Cerebellar cortex (tissue), 1 donor: ENCODE measurements around the gene UBE2G1.

Source experiments
- DNase-seq: peaks from one replicate; pipeline ENCODE4 v3.0.0-alpha.2; 2015; ENCODE audit warnings: low spot score

UBE2G1 gene

DNA sequence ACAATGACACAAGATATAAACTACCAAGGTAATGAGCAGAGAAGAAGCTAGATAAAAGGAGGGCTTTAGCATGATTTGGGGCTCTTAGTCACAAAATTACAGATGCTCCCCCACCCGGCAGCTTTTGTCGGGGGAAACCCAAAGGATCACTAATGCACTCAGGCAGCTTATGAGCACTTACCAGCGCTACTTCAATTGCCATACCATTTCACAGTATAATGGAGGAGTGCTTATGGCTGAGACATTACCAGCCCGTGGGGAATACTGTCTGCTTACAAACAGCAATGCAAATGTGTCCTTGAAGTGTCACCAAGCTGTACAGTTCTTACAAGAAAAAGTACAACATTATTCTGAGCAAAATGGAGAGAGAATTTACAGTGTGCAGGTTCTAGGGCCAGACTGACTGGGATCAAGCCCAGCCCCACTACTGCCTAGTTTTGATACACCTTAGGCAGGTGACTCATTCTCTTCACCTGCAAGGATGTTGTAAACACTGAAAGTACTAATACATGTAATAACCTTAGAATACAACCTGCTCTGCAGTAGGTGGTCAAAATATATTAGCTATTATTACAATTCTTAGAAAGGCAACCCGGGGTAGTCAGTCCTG is 119.0 kb downstream of the UBE2G1 start:
- no peak for DNase-seq

- no peak for DNase-seq
These were observed 119.8 kb downstream of the UBE2G1 start for GRCh38 chr17:4246674-4247073.

GRCh38 chr17:4241535-4241934 is 124.9 kb downstream of the UBE2G1 start:
- DNase-seq = no peak

DNA sequence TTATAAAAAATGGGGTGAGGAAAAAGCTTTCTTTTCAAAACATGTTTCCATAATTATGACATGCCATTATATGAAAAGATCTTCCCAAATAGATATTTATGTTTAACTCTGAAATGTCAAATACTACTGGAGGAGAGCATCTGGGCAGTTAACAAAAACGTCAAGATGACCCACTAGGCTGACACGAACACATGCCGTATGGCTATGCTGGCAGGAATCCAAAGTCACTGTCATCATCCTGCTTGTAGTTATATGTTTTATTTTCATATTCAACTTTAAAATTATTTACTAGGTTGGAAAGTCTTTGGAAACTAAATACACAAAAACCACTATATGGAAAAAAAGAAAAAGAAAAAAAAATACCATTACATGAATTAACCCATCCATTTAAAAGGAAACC is 130.0 kb downstream of the UBE2G1 start:
- DNase-seq = peak; percentile 40

DNA sequence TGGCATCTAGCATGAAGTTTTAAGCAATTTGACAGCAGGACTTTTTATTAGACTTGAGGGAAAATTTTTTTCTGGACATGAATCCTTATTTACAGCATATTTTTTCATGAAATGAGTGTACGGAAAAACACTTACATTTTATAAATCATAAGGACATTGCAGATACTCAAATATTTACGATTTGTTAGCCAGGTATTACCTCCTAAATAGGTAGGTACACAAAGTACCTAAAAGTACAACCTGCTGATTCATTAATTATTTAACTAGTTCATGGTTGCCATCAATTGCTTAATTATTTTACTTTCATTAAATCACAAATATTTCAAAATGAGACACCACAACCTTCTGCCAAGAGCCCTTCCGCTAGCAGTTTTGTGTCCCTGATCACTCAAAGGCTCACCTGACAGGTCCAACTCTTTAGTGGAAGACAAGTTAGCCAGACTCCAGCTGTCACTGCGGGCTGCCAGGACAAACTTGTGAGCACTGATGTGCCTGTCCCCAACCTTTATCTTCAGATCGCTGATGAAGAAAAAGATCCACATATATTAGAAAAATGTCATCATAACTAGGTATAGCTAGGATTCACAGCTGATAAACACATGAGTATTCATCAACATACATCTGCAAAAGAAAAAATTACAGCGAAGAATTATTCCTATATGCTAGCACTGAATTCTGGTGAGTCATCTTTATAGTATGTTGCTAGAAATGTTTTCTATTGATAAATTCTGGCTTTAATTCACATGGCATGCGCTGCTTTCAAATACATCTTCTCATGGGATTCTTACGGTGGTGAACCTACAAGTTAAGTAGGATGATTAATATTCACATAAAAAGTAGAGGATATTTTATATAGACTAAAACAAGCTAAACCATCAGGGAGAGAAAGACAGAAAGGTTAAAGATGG is 130.8 kb downstream of the UBE2G1 start:
- DNase-seq = no peak

GRCh38 chr17:4234401-4234800 is 132.1 kb downstream of the UBE2G1 start:
- DNase-seq = no peak

GRCh38 chr17:4233668-4234258 is 132.7 kb downstream of the UBE2G1 start:
- DNase-seq = no peak

- DNase-seq = no peak
These were observed 134.2 kb downstream of the UBE2G1 start for GRCh38 chr17:4232168-4232813.

DNA sequence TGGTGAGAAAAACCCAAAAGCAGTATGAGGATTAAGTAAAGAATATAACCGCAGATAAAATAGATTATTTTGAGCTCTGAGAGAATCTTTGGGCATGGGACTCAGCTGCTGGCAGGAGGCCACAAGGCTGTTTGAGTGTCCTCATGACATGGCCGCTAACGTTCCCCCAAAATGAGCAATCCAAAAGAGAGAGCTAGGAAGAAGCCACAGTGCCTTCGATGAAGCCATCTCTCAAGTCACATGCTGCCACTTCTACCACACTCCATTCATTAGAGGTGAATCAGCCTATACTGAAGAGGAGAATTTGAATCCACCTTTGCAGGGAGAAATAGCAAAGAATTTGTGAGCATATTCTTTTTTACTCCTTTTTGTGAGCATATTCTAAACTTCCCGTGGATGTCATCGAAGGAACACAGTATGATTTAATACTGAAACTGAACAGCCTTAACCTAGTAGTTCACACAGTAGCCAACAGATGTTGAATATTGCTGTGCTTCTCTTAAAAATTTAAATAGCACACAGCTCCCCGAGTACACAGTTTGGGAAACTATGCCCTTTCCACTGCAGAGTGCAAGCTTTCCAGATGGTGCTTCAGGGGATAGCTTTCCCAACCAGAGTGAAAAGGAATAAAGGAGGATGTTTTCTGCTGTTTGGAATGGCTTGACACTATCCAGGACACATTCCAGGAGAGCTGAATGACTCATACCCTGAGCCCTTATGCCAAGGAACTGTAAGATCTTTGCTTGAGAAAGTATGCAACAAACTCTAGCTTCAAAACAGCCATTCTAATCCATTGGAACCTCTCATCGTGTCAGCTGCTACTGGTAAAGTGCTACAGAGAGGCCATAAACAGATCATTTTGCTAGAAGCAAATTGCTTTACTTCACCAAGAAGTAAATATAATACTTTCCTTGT is 136.6 kb downstream of the UBE2G1 start:
- DNase-seq = peak; percentile 47

GRCh38 chr17:4221899-4222659 is 144.4 kb downstream of the UBE2G1 start:
- DNase-seq = no peak

GRCh38 chr17:4221163-4221562 is 145.3 kb downstream of the UBE2G1 start:
- DNase-seq = no peak

GRCh38 chr17:4220655-4221054 is 145.8 kb downstream of the UBE2G1 start:
- no peak for DNase-seq
